ENCODE measurements around the gene ATP2B2.

Gene ATP2B2

GRCh38 chr3:10426346-10427220 lies 78.8 kb downstream of the ATP2B2 start:
- no peak for DNase-seq (ENCODE audit: low read depth)

GRCh38 chr3:10423171-10423882 lies 82.1 kb downstream of the ATP2B2 start:
- no peak for DNase-seq (ENCODE audit: low read depth)

GRCh38 chr3:10421996-10422395 lies 83.4 kb downstream of the ATP2B2 start:
- no peak for DNase-seq (ENCODE audit: low read depth)

GRCh38 chr3:10420745-10421475 lies 84.5 kb downstream of the ATP2B2 start:
- no peak for DNase-seq (ENCODE audit: low read depth)

- DNase-seq (ENCODE audit: low read depth): no peak
Measured at GRCh38 chr3:10419637-10420232, 85.7 kb downstream of the ATP2B2 start.

- DNase-seq (ENCODE audit: low read depth): no peak
Measured at GRCh38 chr3:10417847-10418246, 87.5 kb downstream of the ATP2B2 start.

GRCh38 chr3:10416730-10417300 lies 88.6 kb downstream of the ATP2B2 start:
- no peak for DNase-seq (ENCODE audit: low read depth)

GRCh38 chr3:10413041-10413440 lies 92.3 kb downstream of the ATP2B2 start:
- no peak for DNase-seq (ENCODE audit: low read depth)

GRCh38 chr3:10411598-10412332 lies 93.6 kb downstream of the ATP2B2 start:
- no peak for DNase-seq (ENCODE audit: low read depth)

- no peak for DNase-seq (ENCODE audit: low read depth)
Measured at GRCh38 chr3:10410383-10411002, 94.9 kb downstream of the ATP2B2 start.

- no peak for DNase-seq (ENCODE audit: low read depth)
Measured at GRCh38 chr3:10408680-10409079, 96.7 kb downstream of the ATP2B2 start.

- no peak for DNase-seq (ENCODE audit: low read depth)
Measured at GRCh38 chr3:10407361-10407760, 98.0 kb downstream of the ATP2B2 start.

- DNase-seq (ENCODE audit: low read depth): no peak
Measured at GRCh38 chr3:10406414-10406813, 99.0 kb downstream of the ATP2B2 start.

- DNase-seq (ENCODE audit: low read depth): no peak
Measured at GRCh38 chr3:10405816-10406215, 99.6 kb downstream of the ATP2B2 start.

GRCh38 chr3:10404876-10405275 lies 100.5 kb downstream of the ATP2B2 start:
- no peak for DNase-seq (ENCODE audit: low read depth)

- DNase-seq (ENCODE audit: low read depth): no peak
Measured at GRCh38 chr3:10404377-10404776, 101.0 kb downstream of the ATP2B2 start.

- no peak for DNase-seq (ENCODE audit: low read depth)
Measured at GRCh38 chr3:10401990-10402761, 103.2 kb downstream of the ATP2B2 start.

- DNase-seq (ENCODE audit: low read depth): no peak
Measured at GRCh38 chr3:10400749-10401495, 104.5 kb downstream of the ATP2B2 start.

GRCh38 chr3:10400050-10400748 lies 105.2 kb downstream of the ATP2B2 start:
- DNase-seq (ENCODE audit: low read depth): no peak
